Loucy (cell line): ENCODE results near the gene CABP7.

Experiments used
- H2AFZ ChIP-seq: fragments of 200-600 bp; sonication (generic); 2 replicates; pipeline ENCODE4 v1.6.0; 2016; ENCODE audit warnings: antibody characterized with exemption, mild to moderate bottlenecking, low read length, moderate library complexity
- H3F3A ChIP-seq: fragments of 200-600 bp; 2 replicates; pipeline ENCODE4 v1.6.0; 2016; ENCODE audit warnings: antibody characterized with exemption, low read depth, mild to moderate bottlenecking
- H3K27me3 ChIP-seq: fragments of 200-600 bp; sonication (generic); 2 replicates; pipeline ENCODE4 v1.6.1; 2014; ENCODE audit warnings: low read length, mild to moderate bottlenecking; ENCODE audit not compliant: insufficient read depth, poor library complexity, severe bottlenecking
- H3K36me3 ChIP-seq: fragments of 200-600 bp; sonication (generic); 2 replicates; pipeline ENCODE4 v1.6.1; 2016; ENCODE audit warnings: low read length; ENCODE audit not compliant: insufficient read depth
- H3K4me1 ChIP-seq: fragments of 200-600 bp; sonication (generic); 2 replicates; pipeline ENCODE4 v1.5.1; 2014; ENCODE audit warnings: low read length, mild to moderate bottlenecking; ENCODE audit not compliant: insufficient read depth, poor library complexity, severe bottlenecking
- H3K4me2 ChIP-seq: fragments of 200-600 bp; sonication (generic); 2 replicates; pipeline ENCODE4 v1.6.0; 2014; ENCODE audit warnings: antibody characterized with exemption, low read length, low read depth, mild to moderate bottlenecking; ENCODE audit not compliant: poor library complexity, severe bottlenecking
- H3K4me3 ChIP-seq: fragments of 200-600 bp; sonication (generic); 2 replicates; pipeline ENCODE4 v1.5.1; 2014; ENCODE audit warnings: low read length, mild to moderate bottlenecking, mixed read lengths; ENCODE audit not compliant: poor library complexity, severe bottlenecking
- H3K79me2 ChIP-seq: fragments of 200-600 bp; sonication (generic); 2 replicates; pipeline ENCODE4 v1.6.1; 2014; ENCODE audit warnings: low read length; ENCODE audit not compliant: insufficient read depth
- H3K9ac ChIP-seq: fragments of 200-600 bp; sonication (generic); 2 replicates; pipeline ENCODE4 v1.6.0; 2014; ENCODE audit warnings: mild to moderate bottlenecking, low read depth, low read length, moderate library complexity; ENCODE audit not compliant: poor library complexity, severe bottlenecking
- H3K9me2 ChIP-seq: fragments of 200-600 bp; sonication (generic); replicated peaks from 2 replicates; pipeline ENCODE4 v1.6.1; 2016; ENCODE audit warnings: low read depth, low read length, mixed read lengths
- H3K9me3 ChIP-seq: fragments of 200-600 bp; sonication (generic); 2 replicates; pipeline ENCODE4 v1.6.1; 2014; ENCODE audit warnings: mild to moderate bottlenecking, antibody characterized with exemption, low read length, low read depth; ENCODE audit not compliant: insufficient read depth
- H4K20me1 ChIP-seq: fragments of 200-600 bp; sonication (generic); 2 replicates; pipeline ENCODE4 v1.6.0; 2014; ENCODE audit warnings: antibody characterized with exemption, low read length, mild to moderate bottlenecking; ENCODE audit not compliant: insufficient read depth, poor library complexity, severe bottlenecking
- CTCF ChIP-seq: fragments of 200-600 bp; sonication (generic); conservative IDR thresholded peaks from 2 replicates; pipeline ENCODE4 v1.5.1; 2014; ENCODE audit warnings: mild to moderate bottlenecking, antibody characterized with exemption, low read length
- EZH2phosphoT487 ChIP-seq: fragments of 200-600 bp; IDR thresholded peaks from 2 replicates; pipeline ENCODE4 v1.6.1; 2018; ENCODE audit warnings: antibody characterized with exemption, mild to moderate bottlenecking, moderate library complexity, borderline replicate concordance

The CABP7 gene

GRCh38 chr22:29713156-29713727 is 6.6 kb upstream of the CABP7 start:
- Histone ChIP-seq H3K9me2 (no peaks in the 10 kb centered on the region), H3F3A (no peaks in the 10 kb centered on the region), H3K9me3 (no peaks in the 10 kb centered on the region), H3K4me3 (no peak overlapping the region), H3K79me2 (no peaks in the 10 kb centered on the region), H4K20me1 (no peaks in the 10 kb centered on the region), H3K27me3 (no peaks in the 10 kb centered on the region), H3K9ac (no peak overlapping the region), H2AFZ (no peak overlapping the region), H3K4me1 (no peaks in the 10 kb centered on the region), H3K4me2 (no peak overlapping the region), H3K36me3 (no peaks in the 10 kb centered on the region)
- TF ChIP-seq CTCF, result no peak
- TF ChIP-seq EZH2phosphoT487, result no peak

GRCh38 chr22:29715240-29715639 is 4.6 kb upstream of the CABP7 start:
- Histone ChIP-seq H3K27me3 (no peaks in the 10 kb centered on the region), H3K9ac (no peak overlapping the region), H3K4me3 (no peak overlapping the region), H3K79me2 (no peaks in the 10 kb centered on the region), H2AFZ (no peak overlapping the region), H3K4me2 (no peak overlapping the region), H3K36me3 (no peaks in the 10 kb centered on the region), H3K9me3 (no peaks in the 10 kb centered on the region), H3F3A (no peaks in the 10 kb centered on the region), H3K4me1 (no peaks in the 10 kb centered on the region), H3K9me2 (no peaks in the 10 kb centered on the region), H4K20me1 (no peaks in the 10 kb centered on the region)
- TF ChIP-seq CTCF, result no peak
- no peak for TF ChIP-seq EZH2phosphoT487

GRCh38 chr22:29715705-29716104 is 4.1 kb upstream of the CABP7 start:
- H3K9ac ChIP-seq, result no peak overlapping the region
- no peak overlapping the region for H2AFZ ChIP-seq
- H3K9me3 ChIP-seq, result no peaks in the 10 kb centered on the region
- H3K9me2 ChIP-seq, result no peaks in the 10 kb centered on the region
- no peaks in the 10 kb centered on the region for H3F3A ChIP-seq
- no peak overlapping the region for H3K4me3 ChIP-seq
- no peaks in the 10 kb centered on the region for H3K79me2 ChIP-seq
- H3K27me3 ChIP-seq, result no peaks in the 10 kb centered on the region
- no peak overlapping the region for H3K4me2 ChIP-seq
- H3K4me1 ChIP-seq, result no peaks in the 10 kb centered on the region
- H3K36me3 ChIP-seq, result no peaks in the 10 kb centered on the region
- no peaks in the 10 kb centered on the region for H4K20me1 ChIP-seq
- no peak for TF ChIP-seq EZH2phosphoT487
- TF ChIP-seq CTCF, result no peak
